ENCODE results near the gene ATAD2B. TPM values are rescaled to one million over a fixed set of nuclear protein-coding genes. Genes with fewer than 3 reads are reported as not detected.
"Not testable (repeated sequence)": the region's sequence is repeated elsewhere in the genome, so short reads cannot be mapped to it uniquely, and the experiment has no call there.

ATAD2B gene
- 2.3 and 2.6 TPM in 2 replicates for total RNA-seq (2014; rRNA removed; shearing (Covaris generic))

DNA sequence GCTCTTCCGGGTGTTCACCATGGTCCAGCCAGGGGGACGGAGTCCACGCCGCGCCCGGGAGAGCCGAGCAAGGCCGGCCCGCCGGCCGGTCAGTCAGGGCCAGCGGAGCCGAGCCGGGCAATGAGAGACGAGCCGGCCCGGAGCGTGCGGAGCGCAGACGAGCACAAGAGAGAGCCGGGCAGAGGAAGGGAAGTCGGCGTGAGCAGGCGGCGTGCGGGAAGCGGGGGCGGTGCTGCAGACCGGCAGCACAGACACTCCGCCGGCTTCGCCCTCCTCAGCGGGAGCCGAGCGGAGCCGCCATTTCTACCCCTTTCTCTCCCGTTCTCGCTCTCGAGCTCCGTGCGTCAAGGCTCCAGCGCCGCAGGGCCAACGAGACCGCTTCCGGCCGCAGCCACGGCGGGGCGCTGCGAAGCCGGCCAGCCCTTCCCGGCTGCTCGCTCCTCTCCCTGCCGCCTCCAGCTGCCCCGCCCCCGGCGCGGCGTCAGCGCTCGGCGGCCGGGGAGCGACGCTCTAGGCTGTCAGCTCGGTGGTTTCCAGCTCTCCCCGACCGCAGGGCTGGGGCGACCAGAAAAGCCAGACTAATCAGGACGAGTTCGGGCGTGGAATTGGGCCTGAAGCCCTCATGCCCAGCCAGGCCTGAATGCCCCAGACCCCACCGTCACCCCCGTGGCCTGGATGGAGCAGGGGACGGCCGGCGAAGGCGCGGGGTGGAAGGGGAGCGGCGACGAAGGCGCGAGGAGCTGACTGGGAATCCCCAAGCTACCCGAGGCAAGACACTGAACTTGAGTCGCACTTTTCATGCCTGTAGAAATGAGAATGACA is at the start of gene ATAD2B:
Gene ATAD2B (minus strand): TSS at position 374 of the 822 bp plus-strand sequence. CDS start 353 bp downstream, at position 21.
- peak; percentile 78 for DNase-seq (ENCODE audit: low spot score)

DNA sequence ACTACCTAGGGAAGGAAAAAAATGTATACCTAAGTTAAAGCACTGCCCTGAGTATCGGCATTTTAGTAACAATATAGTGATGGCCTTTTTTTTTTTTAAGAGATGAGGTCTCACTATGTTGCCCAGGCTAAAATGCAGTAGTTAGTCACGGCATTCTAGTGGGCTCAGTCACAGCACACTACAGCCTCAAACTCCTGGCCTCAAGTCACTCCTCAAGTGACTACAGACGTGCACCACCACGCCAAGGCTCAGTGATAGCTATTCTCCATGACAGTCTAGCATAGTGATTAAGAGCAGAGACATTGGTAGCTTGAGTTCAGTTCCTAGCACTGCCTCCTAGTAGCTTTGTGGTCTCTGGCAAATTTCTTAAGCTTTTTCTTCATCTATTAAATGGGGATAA is 40.9 kb upstream of the ATAD2B start:
- no peak for DNase-seq (ENCODE audit: low spot score)

DNA sequence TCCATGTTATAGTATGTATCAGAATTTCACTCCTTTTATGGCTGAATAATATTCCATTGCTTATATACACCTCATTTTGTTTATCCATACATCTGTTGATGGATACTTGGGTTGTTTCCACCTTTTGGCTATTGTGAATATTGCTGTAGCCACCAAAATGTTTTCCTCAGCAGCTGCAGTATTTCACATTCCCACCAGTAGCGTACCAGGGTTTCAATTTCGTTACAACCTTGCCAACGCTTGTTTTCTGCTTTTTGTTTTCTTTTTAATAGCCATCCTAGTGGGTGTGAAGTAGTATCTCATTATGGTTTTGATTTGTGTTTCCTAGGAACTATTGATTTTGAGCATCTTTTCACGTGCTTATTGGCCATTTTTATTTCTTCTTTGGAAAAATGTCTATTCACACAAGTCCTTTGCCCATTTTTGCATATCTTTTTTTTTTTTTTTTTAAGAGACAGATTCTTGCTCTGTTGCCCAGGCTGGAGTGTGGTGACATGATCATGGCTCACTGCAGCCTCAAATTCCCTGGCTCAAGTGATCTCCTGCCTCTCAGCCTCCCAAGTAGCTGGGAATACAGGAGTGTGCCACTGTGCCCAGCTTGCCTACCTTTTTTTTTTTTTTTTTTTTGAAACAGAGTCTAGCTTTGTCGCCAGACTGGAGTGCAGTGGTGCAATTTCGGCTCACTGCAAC is 27.5 kb upstream of the ATAD2B start:
- DNase-seq (ENCODE audit: low spot score): no peak

DNA sequence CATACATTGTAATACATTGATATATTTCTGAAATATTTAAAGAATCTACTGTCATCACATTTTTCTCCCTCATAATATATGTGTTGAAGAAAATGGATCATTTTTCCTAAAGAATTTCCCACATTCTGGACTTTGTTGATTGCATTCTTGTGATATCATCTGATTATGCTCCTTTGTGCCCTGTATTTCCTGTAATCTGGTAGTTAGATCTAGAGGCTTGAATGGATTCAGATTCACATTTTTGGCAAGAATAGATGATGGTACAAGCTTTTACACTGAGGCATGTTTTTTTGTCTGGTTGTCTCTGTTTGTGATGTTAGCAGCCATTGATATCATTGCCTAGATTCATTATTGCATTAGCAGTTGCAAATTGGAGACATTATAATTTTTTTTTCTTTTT is 26.7 kb upstream of the ATAD2B start:
- DNase-seq (ENCODE audit: low spot score): no peak

DNA sequence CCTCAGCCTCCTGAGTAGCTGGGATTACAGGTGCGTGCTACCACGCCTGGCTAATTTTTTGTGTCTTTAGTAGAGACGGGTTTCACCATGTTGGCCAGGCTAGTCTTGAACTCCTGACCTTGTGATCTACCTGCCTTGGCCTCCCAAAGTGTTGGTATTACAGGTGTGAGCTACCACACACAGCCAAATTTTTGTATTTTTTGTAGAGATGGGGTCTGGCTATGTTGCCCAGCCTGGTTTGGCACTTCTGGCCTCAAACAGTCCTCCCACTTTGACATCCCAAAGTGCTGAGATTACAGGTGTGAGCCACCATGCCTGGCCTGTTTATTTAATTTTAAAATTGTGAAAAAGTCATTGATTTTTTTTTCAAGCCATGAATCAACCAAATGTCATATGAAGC is 25.6 kb upstream of the ATAD2B start:
- not testable (repeated sequence) for DNase-seq (ENCODE audit: low spot score)

DNA sequence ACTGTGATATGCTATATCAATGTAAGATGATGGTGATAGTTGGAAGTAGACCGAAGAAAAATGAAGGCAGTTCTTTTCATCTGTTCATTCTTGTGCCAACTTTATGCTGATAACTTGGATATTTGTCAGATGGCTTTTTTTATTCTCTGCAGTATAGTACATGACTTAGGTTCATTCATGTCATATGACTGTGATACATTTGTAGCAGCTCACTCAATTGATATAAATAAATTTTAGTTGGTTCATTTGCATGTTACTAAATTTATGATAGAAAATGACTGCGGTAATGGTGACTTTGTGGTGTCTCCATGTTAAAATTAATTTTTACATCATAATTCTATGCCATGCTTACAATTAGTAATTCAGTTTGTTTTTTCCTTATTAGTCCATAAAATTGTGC is 20.4 kb upstream of the ATAD2B start:
- no peak for DNase-seq (ENCODE audit: low spot score)

DNA sequence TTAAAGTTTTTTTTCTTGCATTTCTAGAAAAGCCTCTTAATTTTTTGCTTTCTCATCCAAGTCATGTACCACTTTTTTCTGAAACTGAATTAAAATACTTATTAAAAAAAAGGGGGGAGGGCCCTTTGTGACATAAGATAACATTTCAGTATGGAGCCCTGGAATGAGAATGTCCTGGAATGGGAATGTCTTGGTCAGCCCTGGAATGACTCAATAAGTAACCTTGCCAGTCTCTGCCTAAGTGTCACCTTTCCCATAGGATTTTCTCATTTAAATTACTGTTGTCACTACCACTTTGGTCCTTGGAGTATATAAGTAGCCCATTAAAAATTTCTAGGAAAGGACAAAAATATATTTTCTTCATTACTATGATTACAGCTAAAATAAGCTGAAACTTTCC is 18.1 kb upstream of the ATAD2B start:
- DNase-seq (ENCODE audit: low spot score): no peak

DNA sequence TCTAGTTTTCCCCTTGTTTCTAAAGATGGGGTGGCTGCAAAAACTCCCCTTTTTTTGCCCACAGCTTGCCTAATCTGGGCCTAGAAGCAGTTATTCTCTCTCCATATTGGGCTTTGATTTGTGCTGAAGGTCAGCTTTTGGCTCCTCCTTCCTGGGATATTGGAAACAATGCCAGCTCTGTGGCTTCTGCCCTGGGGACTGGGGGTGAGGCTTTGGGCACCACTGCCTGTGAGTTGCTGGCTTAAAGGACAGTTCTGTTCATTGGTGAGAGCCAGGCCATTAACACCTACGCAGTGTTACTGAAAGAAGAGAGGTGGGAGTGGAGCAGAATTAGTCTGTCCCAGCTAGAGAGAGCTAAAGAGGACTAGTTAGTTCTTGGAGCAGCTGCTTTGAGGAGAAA is 17.6 kb upstream of the ATAD2B start:
- DNase-seq (ENCODE audit: low spot score): no peak

DNA sequence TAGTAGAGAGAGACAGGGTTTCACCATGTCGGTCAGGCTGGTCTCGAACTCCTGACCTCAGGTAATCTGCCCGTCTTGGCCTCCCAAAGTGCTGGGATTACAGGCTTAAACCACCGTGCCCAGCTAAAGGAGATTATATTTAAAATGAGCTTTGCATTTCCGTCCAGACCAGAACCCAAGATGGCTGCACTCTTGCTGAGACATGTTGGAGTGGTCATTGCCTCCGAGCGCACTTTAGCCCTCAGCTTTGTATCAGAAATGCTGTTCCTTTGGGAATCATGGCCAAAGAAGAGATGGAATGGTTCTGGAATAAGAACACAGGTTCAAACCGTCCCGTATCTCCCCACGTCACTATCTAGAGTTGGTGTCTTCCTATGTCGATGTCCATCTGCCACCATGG is 16.7 kb upstream of the ATAD2B start:
- DNase-seq (ENCODE audit: low spot score): no peak

DNA sequence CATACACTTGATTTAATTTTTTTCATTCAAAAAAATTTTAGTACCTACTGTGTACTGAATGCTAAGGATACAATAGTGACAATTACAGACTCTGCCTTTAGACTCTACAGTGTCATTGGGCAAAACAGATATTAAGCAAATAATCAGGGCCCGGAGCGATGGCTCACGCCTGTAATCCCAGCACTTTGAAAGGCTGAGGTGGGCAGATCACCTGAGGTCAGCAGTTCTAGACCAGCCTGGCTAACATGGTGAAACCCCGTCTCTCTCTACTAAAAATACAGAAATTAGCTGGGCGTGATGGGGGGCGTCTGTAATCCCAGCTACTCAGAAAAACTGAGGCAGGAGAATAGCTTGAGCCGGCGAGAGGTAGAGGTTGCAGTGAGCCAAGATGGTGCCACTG is 14.7 kb upstream of the ATAD2B start:
- no peak for DNase-seq (ENCODE audit: low spot score)

DNA sequence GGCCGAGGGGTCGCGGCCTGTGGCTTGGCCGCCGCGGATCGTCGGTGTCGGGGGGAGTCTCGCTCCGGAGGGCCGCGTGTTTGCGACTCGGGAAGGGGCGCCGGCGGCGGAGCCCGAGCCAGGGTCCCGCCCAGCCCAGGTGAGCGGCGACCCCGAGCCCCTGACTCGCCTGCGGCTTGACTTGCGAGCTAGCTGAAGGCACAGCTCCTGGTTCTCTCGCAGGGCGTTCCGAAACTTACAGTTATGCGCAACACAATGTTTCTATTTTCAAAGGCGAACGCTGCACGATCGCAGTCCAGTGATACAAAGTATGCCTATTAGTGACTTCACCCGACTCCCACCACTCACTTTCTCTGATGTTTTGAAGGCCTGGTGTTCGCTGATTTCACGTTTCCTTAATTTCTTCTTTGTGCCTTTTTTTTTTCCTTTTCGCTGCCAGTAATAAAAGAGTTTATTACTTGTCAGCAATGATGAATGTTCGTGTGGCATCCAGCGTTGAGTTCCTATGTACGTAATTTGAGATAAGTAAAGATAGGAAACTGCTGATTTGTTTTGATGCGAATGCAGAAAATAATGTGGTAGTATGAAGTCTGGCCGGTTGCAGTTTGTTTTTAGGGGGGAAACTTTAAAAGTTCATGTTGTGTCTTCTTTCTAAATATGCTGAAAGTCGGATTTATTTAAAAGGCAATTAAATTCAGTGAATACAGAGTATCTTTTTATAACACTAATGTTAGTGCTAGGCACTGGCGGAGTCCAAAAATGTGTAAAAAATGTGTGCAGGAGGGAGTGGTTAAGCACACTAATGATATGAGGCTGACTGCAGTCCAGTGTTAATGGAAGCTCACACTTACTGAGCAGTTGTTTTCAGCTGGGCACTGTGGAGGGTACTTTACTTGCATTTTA is 14.0 kb upstream of the ATAD2B start:
- peak; percentile 14 for DNase-seq (ENCODE audit: low spot score)

DNA sequence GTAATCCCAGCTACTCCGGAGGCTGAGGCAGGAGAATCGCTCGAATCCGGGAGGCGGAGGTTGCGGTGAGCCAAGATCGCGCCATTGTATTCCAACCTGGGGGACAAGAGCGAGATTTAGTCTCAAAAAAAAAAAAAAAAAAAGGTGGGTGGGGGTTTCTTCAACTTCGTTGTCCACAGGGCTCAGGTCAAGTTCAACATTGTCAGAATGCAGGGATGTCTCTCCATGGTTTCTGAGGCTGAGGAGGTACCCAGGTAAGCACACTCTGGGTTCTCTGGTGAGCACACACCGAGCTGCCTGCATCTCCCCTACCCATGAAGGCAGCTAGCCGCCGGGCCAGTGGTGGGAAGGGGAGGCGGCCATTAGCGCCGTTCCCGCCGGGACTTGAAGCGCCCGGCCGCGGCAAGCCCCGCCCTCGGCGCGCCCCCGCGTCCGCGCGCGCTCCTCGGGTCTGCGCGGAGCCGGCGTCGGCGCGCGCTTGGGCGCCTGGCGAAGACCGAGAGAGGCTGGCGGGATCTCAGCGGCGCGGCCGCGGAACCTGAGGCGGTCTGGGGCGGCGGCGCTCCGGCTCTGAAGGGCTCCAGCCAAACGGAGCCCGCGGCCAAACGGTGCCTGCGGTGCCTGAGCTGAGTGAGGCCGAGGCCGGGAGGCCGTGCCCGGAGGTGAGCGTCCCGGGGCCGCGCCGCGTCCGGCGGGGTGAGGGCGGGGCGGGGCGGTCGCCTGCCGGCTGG is 13.2 kb upstream of the ATAD2B start, which contains the start of gene UBXN2A:
Gene UBXN2A (plus strand): TSS at position 477 of the 731 bp plus-strand sequence. CDS start 17,852 bp downstream, outside the sequence.
- DNase-seq (ENCODE audit: low spot score): peak; percentile 16

DNA sequence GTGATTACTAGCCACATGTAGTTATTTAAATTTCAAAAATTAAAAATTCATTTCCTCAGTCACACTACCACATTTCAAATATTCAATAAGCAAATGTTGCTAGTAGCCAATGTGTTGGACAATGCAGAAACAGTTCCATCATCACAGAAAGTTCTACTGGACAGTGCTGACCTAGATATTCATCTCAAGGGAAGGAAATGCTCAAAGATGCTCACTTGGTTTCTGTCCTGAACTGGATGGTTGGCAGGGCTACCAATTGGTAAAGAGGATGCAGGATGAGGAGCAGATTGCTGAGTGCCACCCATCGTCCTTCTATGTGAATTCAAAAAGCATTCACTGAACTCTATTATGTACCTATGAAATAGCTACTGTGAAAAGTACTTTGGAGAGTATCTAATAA is 7.3 kb upstream of the ATAD2B start:
- DNase-seq (ENCODE audit: low spot score): no peak

DNA sequence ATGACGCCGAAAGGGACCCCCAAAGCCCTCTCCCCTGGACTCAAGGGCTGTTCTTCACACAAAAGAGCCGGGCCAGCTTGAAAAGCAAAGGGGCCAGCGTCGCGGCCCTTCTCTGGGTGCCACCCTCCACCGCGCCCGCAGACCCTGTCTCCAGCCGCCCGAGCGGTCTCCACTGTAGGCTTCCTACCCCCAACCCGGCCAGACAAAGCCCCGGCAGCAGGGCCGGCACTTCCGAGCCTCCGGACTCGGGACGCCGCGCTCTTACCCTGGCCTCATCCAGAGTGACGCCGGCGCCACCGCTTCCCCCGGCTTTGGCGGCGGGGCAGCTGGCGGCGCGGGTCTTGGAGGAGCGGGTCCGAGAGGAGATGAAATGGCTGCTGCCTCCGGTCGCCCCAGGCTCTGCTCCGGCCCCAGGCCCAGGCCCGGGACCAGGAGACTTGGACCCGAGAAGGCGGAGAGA is 603 bp downstream of the ATAD2B start:
- no peak for DNase-seq (ENCODE audit: low spot score)

DNA sequence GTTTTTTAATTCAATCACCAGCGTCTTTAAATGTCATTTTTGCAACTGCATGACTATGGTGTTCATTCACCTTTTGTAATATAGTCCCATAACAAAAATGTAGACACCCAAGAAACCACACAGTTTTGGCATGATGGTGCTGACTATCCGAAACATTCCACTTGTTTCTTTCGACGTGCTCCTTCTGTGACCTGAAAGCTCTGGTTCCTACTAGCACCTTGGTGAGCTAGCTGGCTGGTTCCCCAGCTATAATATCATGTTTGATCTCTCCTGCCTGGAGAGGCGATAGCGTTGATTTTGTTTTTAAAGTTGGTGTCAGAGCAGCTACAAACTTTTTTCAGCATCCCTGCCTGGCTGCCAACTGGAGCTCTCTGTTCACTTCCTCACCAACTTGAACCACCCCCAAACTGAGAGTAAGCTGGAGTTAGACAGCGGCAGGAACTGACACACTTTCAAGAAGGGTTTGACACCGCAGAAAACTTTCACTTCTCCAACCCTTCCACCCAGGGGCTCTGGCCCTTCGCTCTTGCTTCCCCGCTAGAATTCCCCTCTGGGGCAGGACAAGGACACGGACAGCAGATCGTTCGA is 1.1 kb downstream of the ATAD2B start:
- peak; percentile 15 for DNase-seq (ENCODE audit: low spot score)

DNA sequence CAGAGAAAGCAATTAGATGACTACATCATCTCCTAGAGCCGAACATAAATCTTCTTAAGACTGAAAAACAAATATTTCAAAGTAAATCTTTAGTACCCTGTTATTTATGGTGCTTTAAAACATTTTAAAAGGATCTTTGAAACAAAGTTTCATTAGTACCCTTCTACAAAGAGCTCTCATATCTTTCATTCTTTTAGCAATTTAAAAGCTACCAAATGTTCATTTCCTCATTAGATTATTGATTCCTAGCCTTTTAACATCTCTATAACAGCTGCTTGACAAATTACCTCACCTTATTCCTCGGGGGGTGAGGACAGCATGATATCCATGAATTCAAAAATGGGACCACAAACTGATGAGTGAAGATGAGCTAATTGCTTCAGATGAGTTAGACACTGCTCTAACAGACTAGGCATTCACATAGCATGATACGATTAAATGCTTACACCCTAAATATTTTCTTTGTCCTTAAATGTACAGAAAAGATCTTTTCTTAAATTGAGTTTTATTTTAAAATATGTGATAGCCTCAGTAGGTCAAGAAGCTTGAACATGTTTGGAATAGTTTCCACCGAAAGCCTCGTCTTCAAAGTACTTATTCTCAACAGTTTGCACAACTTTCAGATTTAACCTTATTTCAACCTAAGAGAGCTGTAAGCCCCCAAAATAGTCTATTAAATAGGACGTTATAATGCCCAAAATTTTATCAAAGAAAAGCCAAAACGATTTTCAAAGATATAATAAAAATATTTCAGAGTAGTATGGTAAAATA is 2.1 kb downstream of the ATAD2B start:
- no peak for DNase-seq (ENCODE audit: low spot score)

DNA sequence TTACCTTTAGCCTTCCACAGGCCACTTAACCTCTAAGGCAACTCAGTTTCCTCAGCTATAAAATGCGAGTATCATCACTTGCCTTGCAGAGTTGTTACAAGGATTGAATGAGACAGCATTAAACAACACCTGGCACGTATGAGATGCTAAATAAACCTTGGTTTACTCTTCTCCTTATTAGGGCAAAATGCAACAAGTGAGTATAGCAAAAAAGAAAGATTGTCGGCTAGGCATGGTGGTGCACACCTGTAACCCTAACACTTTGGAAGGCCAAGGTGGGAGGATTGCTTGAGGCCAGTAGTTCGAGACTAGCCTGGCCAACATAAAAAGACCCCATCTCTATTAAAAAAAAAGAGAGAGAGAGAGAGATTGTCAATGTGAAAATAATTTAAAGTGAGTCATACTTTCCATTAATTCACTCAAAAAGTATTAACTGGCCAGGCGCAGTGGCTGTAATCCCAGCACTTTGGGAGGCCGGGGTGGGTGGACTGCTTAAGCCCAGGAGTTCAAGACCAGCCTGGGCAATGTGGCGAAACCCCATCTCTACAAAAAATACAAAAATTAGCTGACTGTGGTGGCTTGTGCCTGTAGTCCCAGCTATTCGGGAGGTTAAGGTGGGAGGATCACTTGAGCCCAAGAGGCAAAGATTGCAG is 8.0 kb downstream of the ATAD2B start:
- DNase-seq (ENCODE audit: low spot score): no peak

DNA sequence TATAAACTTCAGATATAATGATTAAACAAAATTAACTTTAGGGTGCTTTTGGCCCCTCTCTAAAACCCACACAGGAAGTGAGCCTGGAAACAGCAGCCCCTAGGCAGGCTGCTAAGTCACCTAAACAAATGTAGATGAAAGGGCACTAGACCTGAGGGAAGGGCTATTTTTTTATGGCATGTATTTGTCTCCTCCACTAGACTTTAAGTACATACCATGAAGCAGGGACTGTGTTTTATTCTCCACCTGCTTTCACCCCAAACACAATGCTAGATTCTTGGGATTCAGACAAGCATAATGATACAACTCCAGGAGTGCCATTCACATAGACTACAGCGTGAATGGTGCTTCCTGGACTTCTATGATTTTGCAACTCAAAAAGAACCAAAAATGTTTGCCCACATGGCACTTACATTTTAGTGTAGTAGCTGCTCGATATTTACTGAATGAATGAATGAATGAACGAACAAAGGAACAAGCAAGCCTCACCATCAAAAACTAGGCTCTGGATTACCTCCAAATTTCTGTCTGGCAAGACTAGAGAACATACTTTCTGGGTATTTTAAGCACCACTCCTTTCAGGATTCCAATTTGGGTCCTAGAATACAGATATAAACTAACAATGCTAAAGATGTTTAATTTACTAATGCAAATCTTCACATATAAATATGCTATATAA is 10.1 kb downstream of the ATAD2B start:
- peak; percentile 5 for DNase-seq (ENCODE audit: low spot score)

DNA sequence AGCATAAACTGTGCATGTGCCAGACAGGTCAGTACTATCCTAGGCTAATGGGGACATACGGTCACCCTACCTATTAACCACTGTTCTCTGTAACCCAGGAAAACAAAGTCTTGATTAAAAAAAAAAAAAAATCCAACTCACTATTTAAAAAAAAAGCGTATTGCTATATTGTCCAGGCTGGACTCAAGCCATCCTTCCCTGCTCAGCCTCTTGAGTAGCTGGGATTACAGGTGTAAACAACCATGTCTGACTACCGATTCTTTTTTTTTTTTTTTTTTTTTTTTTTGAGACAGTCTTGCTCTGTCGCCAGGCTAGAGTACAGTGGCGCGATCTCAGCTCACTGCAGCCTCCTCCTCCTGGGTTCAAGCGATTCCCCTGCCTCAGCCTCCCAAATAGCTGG is 11.6 kb downstream of the ATAD2B start:
- DNase-seq (ENCODE audit: low spot score): no peak

Data from H4 (cell line).